NCI-H1092 treated with DMSO at 0.1 percent for 48 hours (cell line): ENCODE data around the gene WDR55.
"Not testable (repeated sequence)": the region's sequence is repeated elsewhere in the genome, so short reads cannot be mapped to it uniquely, and the experiment has no call there.

Source experiments
- DNase-seq: peaks from one replicate; lab custom pipeline; 2025; lab: John Stamatoyannopoulos, UW

Gene WDR55

DNA sequence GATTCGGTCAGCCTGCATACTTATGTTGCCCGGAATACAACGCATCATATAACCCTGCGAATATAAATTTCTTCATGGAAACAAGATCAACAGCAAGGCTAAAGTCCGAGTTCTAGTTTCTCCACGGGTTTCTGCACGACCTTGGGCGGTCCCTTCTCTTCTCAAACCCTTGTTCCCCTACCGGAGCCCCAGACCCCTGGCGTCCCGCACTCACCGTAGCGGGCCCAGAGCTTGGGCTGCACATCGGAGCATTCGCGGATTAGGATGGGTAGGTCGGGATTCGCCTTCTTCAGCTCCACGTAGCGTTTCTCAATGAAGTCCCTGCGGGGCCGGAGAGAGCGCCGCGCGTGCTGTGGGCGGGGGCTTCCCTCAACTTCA, 17.7 kb upstream of the WDR55 start:
- no peak for DNase-seq

DNA sequence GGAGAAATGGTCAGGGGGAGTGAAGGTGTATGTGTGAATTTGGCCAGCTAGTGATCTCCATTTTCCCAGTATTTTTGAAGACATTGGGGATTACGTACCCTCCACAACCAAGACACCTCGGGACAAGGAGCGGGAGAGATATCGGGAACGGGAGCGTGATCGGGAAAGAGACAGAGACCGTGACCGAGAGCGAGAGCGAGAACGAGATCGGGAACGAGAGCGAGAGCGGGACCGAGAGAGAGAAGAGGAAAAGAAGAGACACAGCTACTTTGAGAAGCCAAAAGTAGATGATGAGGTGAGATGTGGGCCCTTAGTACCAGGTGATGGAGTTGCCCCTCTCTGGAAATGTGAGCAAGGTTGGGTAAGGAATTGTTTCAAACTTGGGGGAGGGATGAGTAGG, 5.8 kb upstream of the WDR55 start:
- no peak for DNase-seq

DNA sequence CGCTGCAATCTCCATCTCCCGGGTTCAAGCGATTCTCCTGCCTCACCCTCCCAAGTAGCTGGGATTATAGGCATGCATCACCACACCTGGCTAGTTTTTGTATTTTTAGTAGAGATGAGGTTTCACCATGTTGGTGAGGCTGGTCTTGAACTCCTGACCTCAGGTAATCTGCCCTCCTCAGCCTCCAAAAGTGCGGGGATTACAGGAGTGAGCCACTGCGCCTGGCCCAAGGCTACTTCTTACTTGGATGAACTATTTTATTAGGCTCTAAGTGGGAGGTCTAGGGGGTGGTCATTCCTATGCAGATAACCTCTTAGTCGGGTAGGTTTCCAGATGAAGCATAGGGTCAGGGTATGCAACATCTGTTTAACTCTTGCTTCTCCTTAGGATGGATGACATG, 4.3 kb upstream of the WDR55 start:
- not testable (repeated sequence) for DNase-seq

DNA sequence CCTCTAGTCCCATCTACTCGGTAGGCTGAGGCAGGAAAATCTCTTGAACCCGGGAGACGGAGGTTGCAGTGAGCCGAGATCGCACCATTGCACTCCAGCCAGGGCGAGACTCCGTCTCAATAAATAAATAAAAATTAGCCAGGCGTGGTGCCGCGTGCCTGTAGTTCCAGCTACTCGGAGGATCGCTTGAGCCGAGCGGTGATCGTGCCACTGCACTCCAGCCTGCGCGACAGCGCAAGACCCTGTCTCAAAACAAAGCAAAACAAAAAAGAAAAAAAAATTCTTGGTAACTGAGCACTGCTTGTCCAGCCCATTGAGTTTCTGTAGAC, 710 bp upstream of the WDR55 start:
- DNase-seq: no peak

DNA sequence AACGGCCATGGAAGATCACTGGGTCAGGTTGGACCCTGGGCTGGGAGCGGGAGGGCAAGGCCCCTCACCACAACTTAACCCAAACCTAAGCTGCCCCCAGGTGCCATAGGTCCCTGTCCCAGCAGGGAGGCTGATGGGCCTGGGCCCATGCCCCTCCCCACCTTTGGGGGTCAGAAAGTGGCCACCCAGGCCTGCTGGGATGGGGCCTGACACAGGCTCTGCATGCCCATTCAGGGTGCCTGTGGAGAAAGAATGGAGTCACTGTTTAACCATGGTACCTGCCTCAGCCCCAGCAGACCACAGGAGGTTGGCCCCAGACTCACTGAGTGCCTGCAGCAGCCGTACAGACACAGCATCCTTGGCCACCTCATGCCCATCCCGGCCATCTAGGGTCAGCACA, 6.3 kb downstream of the WDR55 start:
- DNase-seq: not testable (repeated sequence)

DNA sequence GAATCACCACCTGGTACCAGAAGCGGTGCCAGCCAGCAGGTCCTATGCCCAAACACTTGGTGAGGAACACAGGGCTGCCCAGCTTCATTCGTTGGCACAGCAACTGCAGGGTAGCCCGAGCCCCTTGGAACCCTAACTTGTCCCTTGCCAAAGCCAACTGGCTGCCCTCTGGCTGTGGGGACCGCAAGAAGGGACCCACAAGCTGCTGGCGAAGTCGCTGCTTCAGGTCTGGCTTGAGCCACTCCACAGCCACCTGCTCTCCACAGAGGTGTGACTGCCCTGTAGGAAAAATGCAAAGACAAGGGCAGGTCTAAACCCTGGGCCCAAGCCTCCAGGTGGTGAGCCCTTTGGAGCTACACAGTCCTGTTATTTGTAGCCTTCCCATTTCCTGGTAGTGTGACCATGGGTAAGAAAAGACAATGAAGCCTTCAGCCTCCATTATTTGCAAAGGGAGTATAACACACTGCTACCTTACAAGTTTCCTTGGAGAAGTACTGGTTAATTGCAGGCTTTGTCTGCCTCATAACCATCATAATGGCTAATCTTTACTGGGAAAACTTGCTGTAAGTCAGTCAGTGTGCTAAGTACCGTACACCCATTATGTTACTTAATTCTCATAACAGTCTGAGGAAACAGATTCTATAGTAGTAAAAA, 6.9 kb downstream of the WDR55 start:
- no peak for DNase-seq

DNA sequence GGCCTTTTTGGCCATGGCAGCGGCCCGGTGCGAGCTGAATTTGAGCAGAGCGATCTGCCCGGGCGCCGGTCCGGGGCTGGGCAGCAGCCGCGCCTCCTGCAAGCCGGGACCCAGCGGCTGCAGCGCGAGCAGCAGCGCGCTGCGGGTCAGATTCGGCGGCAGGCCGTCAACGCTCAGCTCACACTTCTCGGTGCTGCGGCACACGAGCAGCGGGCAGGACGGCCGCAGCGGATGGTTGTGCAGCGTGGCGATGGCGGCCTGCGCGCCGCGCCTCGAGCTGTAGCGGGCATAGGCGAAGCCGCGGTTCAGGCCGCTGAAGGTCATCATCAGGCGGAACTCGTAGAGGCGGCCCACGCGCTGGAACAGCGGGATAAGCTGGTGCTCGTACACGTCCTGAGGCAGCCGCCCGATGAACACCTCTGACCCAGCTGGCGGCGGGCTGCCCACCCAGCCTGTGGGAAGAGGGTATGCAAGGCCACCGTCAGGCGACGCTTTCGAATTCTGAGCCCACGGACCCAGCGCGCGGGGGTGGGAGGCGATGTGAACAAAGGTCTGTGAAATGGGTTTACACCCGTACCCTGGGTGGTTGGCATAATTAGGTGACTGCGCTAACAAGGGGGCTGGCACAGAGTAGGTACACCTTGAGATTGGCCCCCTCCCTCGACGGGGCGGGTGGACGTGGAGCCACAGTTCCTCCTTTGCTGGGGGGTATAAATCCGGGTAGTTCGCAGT, 7.9 kb downstream of the WDR55 start:
- DNase-seq: no peak

DNA sequence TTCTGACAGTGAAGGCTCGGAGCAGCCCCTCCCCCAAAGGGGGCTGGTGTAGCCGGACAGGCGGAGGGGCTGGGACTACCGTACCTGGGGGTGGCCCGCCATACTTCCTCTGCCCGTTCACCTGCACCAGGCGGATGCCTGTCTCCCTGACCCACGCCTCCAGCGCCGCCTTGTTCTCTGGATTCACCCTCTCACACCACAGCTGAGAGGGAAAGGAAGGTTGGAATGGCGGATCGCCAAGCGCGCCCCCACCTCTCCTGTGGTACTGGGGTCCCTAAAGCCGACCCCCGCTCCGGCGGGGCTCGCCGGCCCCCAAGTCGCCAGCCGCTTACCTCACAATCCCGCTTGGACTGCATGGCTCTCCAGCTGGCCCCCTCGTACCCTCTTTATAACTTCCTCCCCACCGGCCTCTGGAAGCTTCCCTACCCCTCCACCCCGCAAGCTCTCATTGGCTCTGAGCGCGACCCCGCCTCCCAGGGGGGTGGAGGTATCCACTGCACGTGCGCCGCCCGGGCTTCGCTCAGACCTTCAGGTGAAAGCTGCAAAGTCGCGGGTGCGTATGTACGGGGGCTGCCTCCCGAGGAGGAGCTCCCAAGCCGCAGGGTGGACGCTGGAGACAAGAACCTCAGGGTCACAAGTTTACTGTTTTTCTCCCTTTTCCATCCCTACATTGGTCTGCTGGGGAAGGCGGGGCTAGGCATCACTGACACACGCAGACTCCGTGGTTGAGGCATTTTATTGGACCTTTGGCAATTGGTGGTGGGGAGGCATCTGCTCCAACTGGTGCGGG, 8.7 kb downstream of the WDR55 start, which contains the start of gene DND1:
TSS of gene DND1 (minus strand) at position 390 of the 790 bp plus-strand sequence. CDS start at position 356, 34 bp downstream.
- DNase-seq: no peak

DNA sequence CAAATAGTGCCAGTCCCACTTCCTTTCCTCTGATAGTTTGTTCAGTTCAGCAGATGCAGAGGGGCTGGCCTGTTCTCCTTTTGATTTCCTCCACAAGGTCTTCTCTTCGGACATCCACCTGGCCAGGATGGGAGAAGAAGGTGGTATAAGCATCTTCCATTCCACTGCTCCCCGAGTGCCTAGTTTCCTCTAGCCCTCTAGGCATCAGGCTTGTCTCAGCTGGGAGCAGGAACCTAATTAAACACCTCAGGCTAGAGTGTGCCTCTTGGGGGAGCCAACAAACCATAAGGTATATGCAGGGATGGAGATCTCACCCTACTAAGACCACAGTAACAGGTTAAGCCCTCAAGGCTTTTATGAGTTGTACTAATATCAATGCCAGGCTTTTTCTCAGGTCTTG, 9.5 kb downstream of the WDR55 start:
- no peak for DNase-seq

DNA sequence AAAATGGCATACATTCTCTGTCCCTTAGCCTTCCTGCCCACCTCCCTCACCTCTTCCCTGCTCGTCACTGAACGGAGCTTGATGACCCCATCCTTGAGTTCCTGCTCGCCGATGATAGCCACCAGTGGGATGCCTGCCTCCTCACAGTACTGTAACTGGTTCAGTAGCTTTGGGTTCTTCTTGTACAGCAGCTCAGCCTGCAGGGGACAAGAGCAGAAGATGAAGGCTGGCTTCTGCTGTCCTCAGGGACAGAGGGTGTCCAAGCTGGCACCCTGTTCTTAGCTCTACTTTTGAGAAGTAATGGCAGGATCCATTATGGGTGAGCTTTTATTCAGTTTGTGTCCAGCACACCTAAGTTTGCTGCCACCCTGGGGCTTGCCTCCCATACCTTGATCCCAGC, 9.9 kb downstream of the WDR55 start:
- DNase-seq: no peak

DNA sequence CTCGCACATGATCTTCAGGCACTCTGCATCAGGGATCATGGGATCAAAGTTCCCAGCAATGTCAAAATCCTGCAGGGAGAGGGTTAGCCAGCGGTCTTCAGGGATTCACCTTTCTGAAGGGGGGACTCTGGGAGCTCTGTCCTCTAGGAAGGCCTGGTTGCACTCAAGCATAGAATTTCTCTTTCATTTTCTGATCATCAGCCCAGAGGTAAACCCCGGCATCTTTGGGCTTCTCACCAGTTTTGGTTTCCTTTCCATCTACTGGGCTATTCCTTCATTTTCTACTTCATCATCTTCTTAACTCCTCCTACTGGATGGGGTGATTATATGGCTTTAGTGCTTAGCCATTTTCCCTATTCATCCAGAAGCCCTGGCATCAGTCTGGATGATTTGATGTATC, 13.2 kb downstream of the WDR55 start:
- DNase-seq: no peak

DNA sequence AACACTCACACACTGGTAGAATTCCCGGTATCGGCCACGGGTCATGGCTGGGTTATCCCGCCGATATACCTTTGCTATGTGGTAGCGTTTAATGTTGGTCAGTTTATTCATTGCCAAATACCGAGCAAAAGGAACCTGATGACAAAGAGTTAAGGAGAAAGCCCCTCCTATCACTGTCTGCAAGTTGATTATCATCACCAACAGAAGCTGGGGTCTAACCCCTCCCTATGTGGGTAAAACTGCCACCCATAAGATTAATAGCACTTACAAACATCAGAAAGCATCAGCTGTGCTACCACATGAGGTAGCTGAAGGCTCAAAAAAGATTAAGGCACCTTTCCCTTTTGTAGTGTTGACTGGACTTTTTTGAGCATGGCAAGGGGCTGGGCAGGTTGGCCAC, 14.3 kb downstream of the WDR55 start:
- DNase-seq: no peak

DNA sequence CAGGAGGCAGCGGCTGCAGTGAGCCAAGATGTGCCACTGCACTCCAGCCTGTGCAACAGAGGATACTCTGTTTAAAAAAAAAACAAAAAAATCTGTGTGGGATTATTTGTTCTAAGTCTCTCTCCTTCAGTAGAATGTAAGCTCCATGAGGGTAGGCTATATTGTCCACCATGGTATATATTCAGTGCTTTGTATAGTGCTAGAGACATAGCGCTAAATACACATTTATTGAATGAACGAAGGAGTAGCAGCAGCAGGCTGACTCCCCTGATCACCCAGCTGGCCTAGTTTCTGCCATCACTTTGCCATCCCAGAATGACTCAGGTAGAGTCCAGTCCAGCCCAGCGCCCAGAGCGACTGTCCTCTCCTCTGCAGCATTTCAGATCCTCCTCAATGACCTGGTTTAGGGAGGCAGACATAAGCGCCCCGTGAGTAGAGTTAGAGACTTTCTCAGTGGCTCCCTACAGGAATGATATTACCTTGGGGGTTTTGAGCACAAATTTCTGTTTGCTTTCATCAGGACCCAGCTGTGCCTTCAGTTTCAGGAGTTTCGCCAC, 25.8 kb downstream of the WDR55 start:
- no peak for DNase-seq

DNA sequence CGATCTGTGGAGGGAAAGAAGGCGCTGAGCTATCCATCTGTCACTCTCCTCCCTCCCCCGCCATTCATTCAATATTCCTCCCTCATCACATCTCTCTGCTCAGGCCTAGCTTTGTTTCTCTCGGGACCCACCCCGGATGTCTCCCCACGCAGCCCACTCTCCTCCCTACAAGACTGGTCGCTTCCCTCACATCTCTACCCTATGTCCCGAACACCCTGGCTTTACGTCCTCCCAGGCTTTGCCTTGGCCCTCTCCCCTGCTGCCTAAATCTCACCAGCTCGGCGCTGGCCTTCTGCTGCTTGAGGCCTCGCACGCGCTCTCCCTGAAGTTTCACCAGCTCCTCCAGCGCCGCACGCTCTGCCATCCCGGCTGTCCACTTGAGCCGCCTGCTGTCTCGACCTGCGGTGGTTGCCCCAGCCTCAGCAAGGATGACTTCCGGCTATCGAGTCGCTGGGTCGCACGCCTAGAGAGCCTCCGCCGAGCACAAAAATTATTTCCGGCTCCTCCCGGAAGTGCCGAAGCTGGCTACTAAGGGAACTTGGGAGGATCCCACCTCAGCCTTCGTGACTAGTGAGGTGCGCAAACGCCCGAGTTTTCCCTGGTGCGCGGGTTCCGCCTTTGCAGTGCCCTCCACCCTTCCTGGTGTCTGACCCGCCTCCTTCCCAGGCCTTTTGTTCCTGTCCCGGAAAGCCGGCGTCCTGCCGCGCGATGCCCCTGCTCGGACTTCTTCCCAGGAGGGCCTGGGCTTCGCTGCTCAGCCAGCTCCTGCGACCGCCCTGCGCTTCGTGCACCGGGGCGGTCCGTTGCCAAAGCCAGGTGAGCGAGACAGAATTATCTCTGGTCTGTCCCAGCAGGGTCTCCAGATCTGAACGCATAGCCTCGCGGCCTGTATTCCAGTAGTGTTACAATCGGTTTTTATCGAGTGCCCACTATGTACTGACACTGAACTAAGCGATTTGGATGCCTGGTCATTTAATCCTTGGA, 26.5 kb downstream of the WDR55 start, which contains the start of the genes HARS1 and HARS2:
TSS of gene HARS1 (minus strand) at position 430 of the 984 bp plus-strand sequence. CDS start at position 364, 66 bp downstream.
TSS of gene HARS2 (plus strand) at position 515 of the 984 bp plus-strand sequence. CDS start at position 709, 194 bp downstream.
- peak; percentile 82 for DNase-seq

DNA sequence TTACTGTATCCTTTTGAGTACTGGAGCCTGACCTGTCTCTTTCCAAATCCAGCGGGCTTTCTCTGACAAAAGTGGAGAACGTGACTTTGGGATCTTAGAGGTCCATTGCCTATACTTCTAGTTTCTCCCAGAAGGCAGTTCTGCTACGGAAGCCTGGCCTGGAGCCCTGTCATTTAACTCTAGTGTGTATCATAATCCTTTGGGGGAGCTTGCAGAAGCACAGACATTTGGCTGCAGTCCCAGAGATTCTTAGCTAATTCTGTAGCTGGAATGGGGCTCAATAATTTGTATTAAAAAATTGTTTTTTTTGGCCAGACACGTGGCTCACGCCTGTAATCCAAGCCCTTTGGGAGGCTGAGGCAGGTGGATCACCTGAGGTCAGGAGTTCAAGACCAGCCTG, 29.6 kb downstream of the WDR55 start:
- no peak for DNase-seq

DNA sequence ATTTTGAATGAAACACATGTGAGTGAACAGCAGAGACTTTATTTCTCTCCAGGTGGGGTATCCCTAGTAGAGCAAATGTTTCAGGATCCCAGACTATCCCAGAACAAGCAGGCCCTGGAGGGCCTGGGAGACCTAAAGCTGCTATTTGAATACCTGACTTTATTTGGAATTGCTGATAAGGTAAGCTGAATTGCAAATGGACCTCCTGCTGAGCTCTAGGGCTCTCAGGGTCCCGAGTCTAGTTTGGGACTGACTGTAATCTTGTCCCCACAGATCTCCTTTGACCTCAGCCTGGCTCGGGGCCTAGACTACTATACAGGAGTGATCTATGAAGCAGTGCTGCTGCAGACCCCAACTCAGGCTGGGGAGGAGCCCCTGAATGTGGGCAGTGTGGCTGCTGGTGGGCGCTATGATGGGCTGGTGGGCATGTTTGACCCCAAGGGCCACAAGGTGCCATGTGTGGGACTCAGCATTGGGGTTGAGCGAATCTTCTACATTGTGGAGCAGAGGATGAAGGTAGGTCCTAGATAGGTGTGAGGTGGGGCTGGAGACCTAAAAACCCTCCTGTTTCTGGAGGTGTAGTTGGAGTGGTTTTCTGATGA, 32.3 kb downstream of the WDR55 start:
- no peak for DNase-seq

DNA sequence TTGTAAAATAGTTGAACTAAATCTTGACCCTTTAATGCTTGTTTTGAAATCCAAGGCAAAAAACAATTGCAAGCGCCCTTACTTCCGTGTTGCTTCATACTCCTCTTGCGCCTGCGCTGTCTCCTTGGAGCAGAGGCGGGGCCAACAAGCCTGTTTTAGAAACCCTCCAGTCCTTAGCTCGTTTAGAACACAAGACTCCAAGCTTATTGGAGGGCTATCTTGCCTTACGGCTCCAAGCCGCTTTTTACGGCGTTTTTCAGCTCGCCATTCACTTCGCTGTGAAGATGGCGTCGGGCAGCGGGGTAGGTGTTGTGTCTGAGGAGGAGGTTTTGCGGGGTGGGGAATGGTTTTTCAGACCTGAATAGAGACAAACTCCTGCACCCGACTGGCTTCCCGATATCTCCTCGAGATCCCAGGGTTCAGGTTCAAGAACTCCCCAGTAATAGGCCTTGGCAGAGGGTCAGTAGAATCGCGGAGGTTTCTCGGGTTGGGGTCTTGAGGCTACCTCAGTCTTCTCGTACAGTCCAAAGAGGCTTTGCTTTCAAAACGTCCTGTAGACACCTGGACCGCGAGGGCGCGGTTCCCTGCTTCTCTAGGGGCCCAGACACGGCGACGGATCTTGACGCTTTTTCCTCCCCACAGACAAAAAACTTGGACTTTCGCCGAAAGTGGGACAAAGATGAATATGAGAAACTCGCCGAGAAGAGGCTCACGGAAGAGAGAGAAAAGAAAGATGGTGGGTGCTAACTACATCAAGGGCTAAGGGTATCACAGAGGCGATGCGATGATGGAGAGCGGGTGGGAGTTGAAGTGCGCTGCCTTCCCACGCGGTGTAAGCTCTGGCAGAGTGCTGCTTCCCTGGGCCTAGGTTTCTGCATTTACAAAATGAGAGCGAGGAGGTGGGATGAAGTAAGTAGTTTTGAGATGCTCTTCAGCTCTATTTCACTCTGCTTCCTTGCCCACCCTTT, 35.8 kb downstream of the WDR55 start, which contains the start of gene ZMAT2:
TSS of gene ZMAT2 (plus strand) at position 271 of the 968 bp plus-strand sequence. CDS start at position 285, 14 bp downstream.
- peak; percentile 92 for DNase-seq

DNA sequence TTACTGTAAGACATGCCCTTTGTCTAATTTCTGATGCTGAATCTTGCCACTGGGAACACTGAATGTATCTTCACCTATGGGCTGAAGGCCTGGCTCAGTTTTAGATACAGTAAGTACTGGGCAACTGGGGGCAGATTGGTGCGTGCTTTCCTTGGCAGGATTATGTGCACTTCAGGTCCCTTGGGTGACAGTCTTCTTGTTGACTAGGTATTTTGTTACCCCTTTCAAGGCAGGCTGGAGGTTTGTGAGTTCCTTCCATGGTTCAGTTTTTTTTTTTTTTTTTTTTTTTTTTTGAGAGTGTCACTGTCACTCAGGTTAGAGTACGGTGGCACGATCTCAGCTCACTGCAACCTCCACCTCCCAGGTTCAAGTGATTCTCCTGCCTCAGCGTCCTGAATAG, 43.1 kb downstream of the WDR55 start:
- DNase-seq: no peak

DNA sequence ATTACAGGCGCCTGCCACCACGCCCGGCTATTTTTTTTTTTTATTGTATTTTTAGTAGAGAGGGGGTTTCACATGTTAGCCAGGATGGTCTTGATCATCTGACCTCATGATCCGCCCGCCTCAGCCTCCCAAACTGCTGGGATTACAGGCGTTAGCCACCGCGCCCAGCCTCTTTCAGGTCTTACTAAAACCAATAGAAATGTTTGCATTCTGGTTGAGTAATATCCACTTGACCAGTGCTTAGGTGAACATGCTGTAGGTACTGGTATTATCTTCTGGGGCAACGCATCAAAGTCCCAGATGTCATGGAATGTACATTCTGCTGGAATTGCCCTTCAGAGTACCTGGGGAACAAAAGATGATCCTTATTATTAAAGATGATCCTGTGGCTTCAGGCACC, 44.1 kb downstream of the WDR55 start:
- not testable (repeated sequence) for DNase-seq
